HG03196 (cell line): ENCODE measurements around the gene SEC61A1.

ENCODE experiments used
- ATAC-seq: cut with Tn5 transposase; IDR thresholded peaks from one replicate; pipeline ENCODE4 v1.9.1; 2021; ENCODE audit not compliant: unreplicated experiment

The SEC61A1 gene

GRCh38 chr3:128077202-128077624 lies 25.0 kb downstream of the SEC61A1 start:
- no peak for ATAC-seq

GRCh38 chr3:128077665-128078064 lies 25.4 kb downstream of the SEC61A1 start:
- ATAC-seq, result no peak

- no peak for ATAC-seq
Measured at GRCh38 chr3:128078322-128078721, 26.1 kb downstream of the SEC61A1 start.

GRCh38 chr3:128078875-128079274 lies 26.6 kb downstream of the SEC61A1 start:
- no peak for ATAC-seq

GRCh38 chr3:128079823-128080222 lies 27.6 kb downstream of the SEC61A1 start:
- no peak for ATAC-seq

GRCh38 chr3:128080323-128081080 lies 28.3 kb downstream of the SEC61A1 start:
- ATAC-seq, result no peak

GRCh38 chr3:128081226-128081625 lies 29.0 kb downstream of the SEC61A1 start:
- ATAC-seq, result no peak

GRCh38 chr3:128081846-128082245 lies 29.6 kb downstream of the SEC61A1 start:
- no peak for ATAC-seq

GRCh38 chr3:128082546-128082945 lies 30.3 kb downstream of the SEC61A1 start:
- ATAC-seq, result no peak

- ATAC-seq, result no peak
Measured at GRCh38 chr3:128083396-128083795, 31.2 kb downstream of the SEC61A1 start.

- ATAC-seq, result no peak
Measured at GRCh38 chr3:128083980-128084674, 31.9 kb downstream of the SEC61A1 start.

GRCh38 chr3:128084675-128085021 lies 32.4 kb downstream of the SEC61A1 start:
- ATAC-seq, result no peak

GRCh38 chr3:128089135-128089534 lies 36.9 kb downstream of the SEC61A1 start:
- no peak for ATAC-seq

- ATAC-seq, result no peak
Measured at GRCh38 chr3:128091586-128091985, 39.3 kb downstream of the SEC61A1 start.

GRCh38 chr3:128094295-128095151 lies 42.3 kb downstream of the SEC61A1 start:
- no peak for ATAC-seq

- no peak for ATAC-seq
Measured at GRCh38 chr3:128095222-128095703, 43.0 kb downstream of the SEC61A1 start.

GRCh38 chr3:128098234-128098633 lies 46.0 kb downstream of the SEC61A1 start:
- no peak for ATAC-seq

- no peak for ATAC-seq
Measured at GRCh38 chr3:128100161-128100560, 47.9 kb downstream of the SEC61A1 start.

GRCh38 chr3:128100638-128101037 lies 48.4 kb downstream of the SEC61A1 start:
- ATAC-seq, result no peak

GRCh38 chr3:128103136-128103676 lies 51.0 kb downstream of the SEC61A1 start:
- no peak for ATAC-seq

- ATAC-seq, result no peak
Measured at GRCh38 chr3:128107834-128108233, 55.6 kb downstream of the SEC61A1 start.
